ENCODE measurements around the gene SLC39A11.

DNA sequence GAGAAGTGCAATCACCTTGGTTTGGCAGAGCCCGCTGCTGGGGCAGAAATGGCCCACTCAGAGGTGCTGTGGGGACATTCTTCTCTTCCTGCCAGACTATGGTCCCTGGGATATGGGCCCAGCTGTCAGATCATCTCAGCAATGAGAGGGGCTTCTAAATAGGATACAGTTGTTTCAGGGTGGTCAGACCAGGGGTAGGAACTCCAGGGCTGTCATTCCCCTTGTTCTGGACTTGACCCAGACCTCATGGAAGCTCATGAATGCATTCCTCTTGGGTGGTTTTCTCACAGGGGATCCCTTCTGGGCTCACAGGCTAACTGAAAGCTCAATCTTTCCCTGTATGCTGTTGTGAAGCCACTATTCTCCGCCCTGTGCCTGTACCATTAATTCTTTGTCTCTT, 347.2 kb downstream of the SLC39A11 start:
- TF ChIP-seq, protein P1, sequence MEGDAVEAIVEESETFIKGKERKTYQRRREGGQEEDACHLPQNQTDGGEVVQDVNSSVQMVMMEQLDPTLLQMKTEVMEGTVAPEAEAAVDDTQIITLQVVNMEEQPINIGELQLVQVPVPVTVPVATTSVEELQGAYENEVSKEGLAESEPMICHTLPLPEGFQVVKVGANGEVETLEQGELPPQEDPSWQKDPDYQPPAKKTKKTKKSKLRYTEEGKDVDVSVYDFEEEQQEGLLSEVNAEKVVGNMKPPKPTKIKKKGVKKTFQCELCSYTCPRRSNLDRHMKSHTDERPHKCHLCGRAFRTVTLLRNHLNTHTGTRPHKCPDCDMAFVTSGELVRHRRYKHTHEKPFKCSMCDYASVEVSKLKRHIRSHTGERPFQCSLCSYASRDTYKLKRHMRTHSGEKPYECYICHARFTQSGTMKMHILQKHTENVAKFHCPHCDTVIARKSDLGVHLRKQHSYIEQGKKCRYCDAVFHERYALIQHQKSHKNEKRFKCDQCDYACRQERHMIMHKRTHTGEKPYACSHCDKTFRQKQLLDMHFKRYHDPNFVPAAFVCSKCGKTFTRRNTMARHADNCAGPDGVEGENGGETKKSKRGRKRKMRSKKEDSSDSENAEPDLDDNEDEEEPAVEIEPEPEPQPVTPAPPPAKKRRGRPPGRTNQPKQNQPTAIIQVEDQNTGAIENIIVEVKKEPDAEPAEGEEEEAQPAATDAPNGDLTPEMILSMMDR (IDR thresholded peaks at IDR 0.05) = no peak
- TF ChIP-seq RAD21 (IDR thresholded peaks at IDR 0.05; ENCODE audit: low read length) (no peak), EZH2phosphoT487 (IDR thresholded peaks at IDR 0.05; ENCODE audit: borderline replicate concordance, low read depth) (no peak), FOXM1 (IDR thresholded peaks at IDR 0.05; ENCODE audit: low read depth) (no peak), FOXJ3 (CRISPR knock-in tag; IDR thresholded peaks at IDR 0.05) (no peak), TAF1 (IDR thresholded peaks at IDR 0.05; ENCODE audit: borderline replicate concordance, low read depth, low read length) (no peak), SMC3 (IDR thresholded peaks at IDR 0.05; ENCODE audit: low read depth, low read length) (no peak), EP300 (IDR thresholded peaks at IDR 0.05; ENCODE audit: borderline replicate concordance in 1 of 2, low read depth in 1 of 2, low read length in 1 of 2) (no peak), YY1 (IDR thresholded peaks at IDR 0.05; ENCODE audit: low read depth) (no peak), ELF1 (IDR thresholded peaks at IDR 0.05) (no peak), FOSL2 (IDR thresholded peaks at IDR 0.05; ENCODE audit: borderline replicate concordance, low read depth) (no peak)
- TF ChIP-seq, protein P2, sequence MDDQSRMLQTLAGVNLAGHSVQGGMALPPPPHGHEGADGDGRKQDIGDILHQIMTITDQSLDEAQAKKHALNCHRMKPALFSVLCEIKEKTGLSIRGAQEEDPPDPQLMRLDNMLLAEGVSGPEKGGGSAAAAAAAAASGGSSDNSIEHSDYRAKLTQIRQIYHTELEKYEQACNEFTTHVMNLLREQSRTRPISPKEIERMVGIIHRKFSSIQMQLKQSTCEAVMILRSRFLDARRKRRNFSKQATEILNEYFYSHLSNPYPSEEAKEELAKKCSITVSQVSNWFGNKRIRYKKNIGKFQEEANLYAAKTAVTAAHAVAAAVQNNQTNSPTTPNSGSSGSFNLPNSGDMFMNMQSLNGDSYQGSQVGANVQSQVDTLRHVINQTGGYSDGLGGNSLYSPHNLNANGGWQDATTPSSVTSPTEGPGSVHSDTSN (IDR thresholded peaks at IDR 0.05) = no peak
- TF ChIP-seq, protein P3, sequence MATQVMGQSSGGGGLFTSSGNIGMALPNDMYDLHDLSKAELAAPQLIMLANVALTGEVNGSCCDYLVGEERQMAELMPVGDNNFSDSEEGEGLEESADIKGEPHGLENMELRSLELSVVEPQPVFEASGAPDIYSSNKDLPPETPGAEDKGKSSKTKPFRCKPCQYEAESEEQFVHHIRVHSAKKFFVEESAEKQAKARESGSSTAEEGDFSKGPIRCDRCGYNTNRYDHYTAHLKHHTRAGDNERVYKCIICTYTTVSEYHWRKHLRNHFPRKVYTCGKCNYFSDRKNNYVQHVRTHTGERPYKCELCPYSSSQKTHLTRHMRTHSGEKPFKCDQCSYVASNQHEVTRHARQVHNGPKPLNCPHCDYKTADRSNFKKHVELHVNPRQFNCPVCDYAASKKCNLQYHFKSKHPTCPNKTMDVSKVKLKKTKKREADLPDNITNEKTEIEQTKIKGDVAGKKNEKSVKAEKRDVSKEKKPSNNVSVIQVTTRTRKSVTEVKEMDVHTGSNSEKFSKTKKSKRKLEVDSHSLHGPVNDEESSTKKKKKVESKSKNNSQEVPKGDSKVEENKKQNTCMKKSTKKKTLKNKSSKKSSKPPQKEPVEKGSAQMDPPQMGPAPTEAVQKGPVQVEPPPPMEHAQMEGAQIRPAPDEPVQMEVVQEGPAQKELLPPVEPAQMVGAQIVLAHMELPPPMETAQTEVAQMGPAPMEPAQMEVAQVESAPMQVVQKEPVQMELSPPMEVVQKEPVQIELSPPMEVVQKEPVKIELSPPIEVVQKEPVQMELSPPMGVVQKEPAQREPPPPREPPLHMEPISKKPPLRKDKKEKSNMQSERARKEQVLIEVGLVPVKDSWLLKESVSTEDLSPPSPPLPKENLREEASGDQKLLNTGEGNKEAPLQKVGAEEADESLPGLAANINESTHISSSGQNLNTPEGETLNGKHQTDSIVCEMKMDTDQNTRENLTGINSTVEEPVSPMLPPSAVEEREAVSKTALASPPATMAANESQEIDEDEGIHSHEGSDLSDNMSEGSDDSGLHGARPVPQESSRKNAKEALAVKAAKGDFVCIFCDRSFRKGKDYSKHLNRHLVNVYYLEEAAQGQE (IDR thresholded peaks at IDR 0.05; ENCODE audit: low read depth, low read length) = no peak
